Parietal lobe (tissue), 2 donors: Measurements from ENCODE around the gene HINT3. TPM values are rescaled to one million over a fixed set of nuclear protein-coding genes. Genes with fewer than 3 reads are reported as not detected.

ENCODE experiments used
- small RNA-seq: library from RNA; depleted of rRNA; stranded (forward); fragments of <200 nt; gene quantifications from one replicate; pipeline ENCODE3, GENCODE V24; 2014; ENCODE audit warnings: low replicate concordance
- total RNA-seq: library from RNA; depleted of rRNA; stranded (reverse); fragments of >200 nt; gene quantifications from one replicate; pipeline ENCODE4 v1.2.3, GENCODE V29; 2014

Gene HINT3
- 52.0 TPM for total RNA-seq

GRCh38 chr6:125956506-125957390 is at the start of gene HINT3:
TSS of gene HINT3 (plus strand) at chr6:125956770. CDS start at chr6:125956978, 208 bp downstream.

GRCh38 chr6:125986301-125987025 is 29.9 kb downstream of the HINT3 start, which contains the start of gene TRMT11:
TSS of gene TRMT11 (plus strand) at chr6:125986540. CDS start at chr6:125986551, 11 bp downstream.

Small RNAs within 50 kb of the gene (small RNA-seq; reads per million reads assigned to genes)
- not detected for gene RNA5SP216

Other genes starting within 250 kb of the HINT3 start
- gene HEY2, start 207.1 kb upstream of the HINT3 start, total RNA-seq, result 1.3 TPM
- 24.4 TPM for gene NCOA7, start 165.8 kb upstream of the HINT3 start, total RNA-seq
- 34.4 TPM for gene TRMT11, start 29.8 kb downstream of the HINT3 start, total RNA-seq